Naive thymus-derived CD4-positive, alpha-beta T cell (primary cell): ENCODE measurements around the gene DDR1. TPM values are rescaled to one million over a fixed set of nuclear protein-coding genes. Genes with fewer than 3 reads are reported as not detected.

ENCODE experiments used
- ATAC-seq: fragments of 150-1000 bp; cut with Tn5 transposase; 2 replicates; pipeline ENCODE4 v1.10.0; 2021; ENCODE audit warnings: mild to moderate bottlenecking, moderate library complexity
- CTCF ChIA-PET: fragments of 350-600 bp; sonication (Branson Sonifier 250); formaldehyde crosslinking; loops from one replicate; lab custom pipeline; 2021; ENCODE audit warnings: antibody characterized with exemption; lab: Charles Lee
- POLR2A ChIA-PET: fragments of 350-600 bp; sonication (Branson Sonifier 250); formaldehyde crosslinking; loops from one replicate; lab custom pipeline; 2021; ENCODE audit warnings: antibody characterized with exemption, inconsistent platforms; lab: Charles Lee
- DNase-seq, 9 donors: peaks; one replicate each; pipeline versions ENCODE4 v3.0.0 to v3.0.0-alpha.2; 2020 to 2022; ENCODE audit warnings: mixed read lengths in 1 of 9
- H3K27ac ChIP-seq: one replicate; pipeline ENCODE4 v1.7.0; 2013; ENCODE audit warnings: mild to moderate bottlenecking, low read depth, low read length, moderate library complexity
- H3K27me3 ChIP-seq, 2 donors: one replicate each; pipeline ENCODE4 v1.7.0; 2013; ENCODE audit warnings: low read length in 2 of 2, mild to moderate bottlenecking in 2 of 2, moderate library complexity in 2 of 2; ENCODE audit not compliant: control insufficient read depth in 2 of 2, insufficient read depth in 2 of 2
- H3K36me3 ChIP-seq, 3 experiments: 1 replicate in 2 of 3; 2 replicates in 1 of 3; pipeline ENCODE4 v1.7.0; 2013; ENCODE audit warnings: low read length in 3 of 3, mild to moderate bottlenecking in 3 of 3, moderate library complexity in 1 of 3; ENCODE audit not compliant: insufficient read depth in 3 of 3, control insufficient read depth in 2 of 3
- H3K4me1 ChIP-seq, 2 donors: one replicate each; pipeline ENCODE4 v1.7.0; 2013; ENCODE audit warnings: low read length in 2 of 2, mild to moderate bottlenecking in 2 of 2, moderate library complexity in 1 of 2; ENCODE audit not compliant: control insufficient read depth in 2 of 2, insufficient read depth in 2 of 2
- H3K4me3 ChIP-seq: 2 replicates; pipeline ENCODE4 v1.7.0; 2013; ENCODE audit warnings: mild to moderate bottlenecking, low read length
- H3K9me3 ChIP-seq, 3 experiments: 1 replicate in 2 of 3; 2 replicates in 1 of 3; pipeline ENCODE4 v1.7.0; 2013; ENCODE audit warnings: low read length in 3 of 3; ENCODE audit not compliant: control insufficient read depth in 2 of 3
- H3K27ac Mint-ChIP-seq, 9 donors: one replicate each; pipeline ENCODE4 v1.8.0; 2020 to 2022; ENCODE audit warnings: mixed read lengths in 9 of 9, mild to moderate bottlenecking in 8 of 9, moderate library complexity in 5 of 9, inconsistent platforms in 2 of 9
- H3K27me3 Mint-ChIP-seq, 5 donors: one replicate each; pipeline ENCODE4 v1.8.0; 2021 to 2022; ENCODE audit warnings: mixed read lengths in 5 of 5, mild to moderate bottlenecking in 1 of 5
- H3K36me3 Mint-ChIP-seq, 5 donors: one replicate each; pipeline ENCODE4 v1.8.0; 2020 to 2022; ENCODE audit warnings: mixed read lengths in 5 of 5, mild to moderate bottlenecking in 3 of 5, inconsistent platforms in 1 of 5
- H3K4me1 Mint-ChIP-seq, 7 donors: one replicate each; pipeline ENCODE4 v1.8.0; 2020 to 2022; ENCODE audit warnings: mixed read lengths in 7 of 7, mild to moderate bottlenecking in 3 of 7, inconsistent platforms in 1 of 7
- H3K4me3 Mint-ChIP-seq, 10 donors: one replicate each; pipeline ENCODE4 v1.8.0; 2020 to 2022; ENCODE audit warnings: mild to moderate bottlenecking in 10 of 10, mixed read lengths in 10 of 10, moderate library complexity in 6 of 10, inconsistent platforms in 2 of 10
- H3K9me3 Mint-ChIP-seq, 11 donors: one replicate each; pipeline ENCODE4 v1.8.0; 2020 to 2022; ENCODE audit warnings: mixed read lengths in 11 of 11, mild to moderate bottlenecking in 4 of 11, inconsistent platforms in 1 of 11, moderate library complexity in 1 of 11
- intact Hi-C, 2 donors: fragments of 100-400 bp; cut with micrococcal nuclease; formaldehyde crosslinking; loops; one replicate each; pipeline ENCODE4 v1.15.1; 2023
- polyA plus RNA-seq, 2 donors: library from polyadenylated mRNA; unstranded; fragments of 300-500 nt; fragmentation: Illumina TruSeq; gene quantifications; one replicate each; pipeline ENCODE4 v1.2.3, GENCODE V29; 2021
- total RNA-seq, 6 experiments: library from RNA in 5 of 6; stranded (reverse) in 5 of 6; gene quantifications; 1 replicate in 5 of 6; 2 replicates in 1 of 6; pipeline ENCODE4 v1.2.3 and lab custom pipeline; 2021 to 2026

DDR1 gene
- total and polyA plus RNA-seq, 7 experiments from 2014 or later = 1.8 to 23.8 (median 17.3) TPM

DNA sequence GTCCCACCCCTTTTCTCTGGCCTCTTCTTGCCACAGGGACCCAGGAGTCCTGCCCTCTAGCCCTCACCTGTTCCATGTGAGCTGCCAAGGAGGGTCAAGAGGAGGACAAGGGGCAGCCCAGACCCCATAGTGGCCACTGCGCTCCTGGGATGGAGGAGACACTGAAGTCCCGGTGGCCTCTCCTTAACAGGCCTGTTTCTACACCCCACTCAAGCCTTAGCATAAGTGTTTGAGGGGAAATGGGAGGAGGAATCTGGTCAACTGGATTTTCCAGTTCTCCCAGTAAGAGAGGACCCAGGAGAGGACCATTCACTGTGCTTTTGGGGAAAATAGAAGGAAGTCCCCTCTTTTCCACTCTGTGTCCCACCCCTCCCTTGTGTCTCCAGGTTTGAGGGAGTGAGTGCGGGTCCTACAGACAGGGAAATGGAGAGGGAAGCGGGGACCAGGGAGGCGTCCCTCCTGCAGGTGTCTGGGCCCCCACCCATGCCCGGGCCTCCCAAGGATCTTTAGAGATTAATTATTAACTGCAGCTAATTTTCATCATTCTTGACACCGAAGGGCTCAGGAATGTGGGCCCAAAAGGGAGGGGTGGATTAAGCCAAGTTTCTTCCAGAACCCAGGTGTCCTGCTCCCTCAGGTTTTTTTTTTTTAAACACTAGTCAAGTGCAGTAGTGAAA is 47.8 kb downstream of the DDR1 start, which contains the start of gene SFTA2:
Gene SFTA2, minus strand, starts transcription at position 202 of the 677 bp plus-strand sequence. Its CDS starts 74 bp downstream, at position 128.
- POLR2A ChIA-PET = no interaction called here

DNA sequence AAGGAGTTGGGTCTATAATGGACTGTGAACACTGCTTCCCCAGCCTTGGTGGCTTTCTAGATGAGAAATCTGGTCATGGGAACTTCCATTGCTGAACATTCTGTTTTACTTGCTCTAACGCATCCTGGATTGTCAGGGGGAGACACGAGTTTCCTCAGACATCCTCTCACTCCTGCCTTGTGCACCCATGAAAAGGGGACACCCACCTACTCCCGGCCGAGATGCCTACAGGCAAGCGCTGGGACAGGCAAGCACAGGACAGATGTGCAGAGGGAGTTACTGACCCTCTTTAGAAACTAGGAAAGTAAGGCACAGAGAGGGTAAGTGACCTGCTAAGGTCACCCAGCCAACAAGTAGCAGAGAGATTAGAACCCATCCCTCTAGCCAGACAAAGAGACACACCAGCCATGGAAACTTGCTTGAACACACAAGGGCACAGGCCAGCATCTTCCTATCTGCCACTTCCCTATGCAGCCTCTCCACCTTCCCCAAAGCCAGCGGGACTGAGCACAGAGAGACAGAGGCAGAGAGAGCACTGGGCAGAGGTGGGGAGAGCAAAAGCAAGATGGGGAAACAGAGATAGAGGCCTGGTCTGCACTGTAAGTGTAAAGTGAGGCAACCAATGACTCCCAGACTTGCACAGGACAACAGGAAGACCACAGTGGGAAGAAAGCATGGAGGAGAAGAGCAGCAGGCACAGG is 48.5 kb downstream of the DDR1 start:
- Histone ChIP-seq H3K36me3 (no peaks in the 10 kb centered on the region), H3K27ac (no peak overlapping the region), H3K9me3 (peaks cover 0 to 7% (median 0%) of the 10 kb centered on the region in 3 experiments), H3K4me1 (no peaks in the 10 kb centered on the region), H3K27me3 (no peaks in the 10 kb centered on the region), H3K4me3 (no peak overlapping the region)
- intact Hi-C loops = no loop called here
- Mint-ChIP-seq H3K27me3 (peaks cover 0 to 17% (median 0%) of the 10 kb centered on the region in 5 donors), H3K9me3 (peaks cover 0 to 13% (median 4%) of the 10 kb centered on the region in 11 donors), H3K4me3 (no peak overlapping the region), H3K4me1 (peaks cover 0 to 7% (median 3%) of the 10 kb centered on the region in 7 donors), H3K27ac (no peak overlapping the region), H3K36me3 (peaks cover 0 to 9% (median 5%) of the 10 kb centered on the region in 5 donors)
- ChIA-PET CTCF (no interaction called here), POLR2A (no interaction called here)
- ATAC-seq (no peak), DNase-seq (no peak)

More for the DNA sequence above, 47.8 kb downstream of the DDR1 start, which contains the start of gene SFTA2:
- H3K4me1 Mint-ChIP-seq = peaks cover 0 to 7% (median 3%) of the 10 kb centered on the region in 7 donors
- Histone ChIP-seq H3K4me3 (no peak within 1 kb of the TSS), H3K36me3 (no peaks in the 10 kb centered on the region), H3K9me3 (peaks cover 0 to 7% (median 0%) of the 10 kb centered on the region in 3 experiments), H3K4me1 (no peaks in the 10 kb centered on the region), H3K27ac (no peak within 1 kb of the TSS), H3K27me3 (no peaks in the 10 kb centered on the region)
- peaks cover 0 to 14% (median 9%) of the 10 kb centered on the region in 5 donors for H3K36me3 Mint-ChIP-seq
- DNase-seq = no peak
- peaks cover 0 to 15% (median 0%) of the 10 kb centered on the region in 5 donors for H3K27me3 Mint-ChIP-seq
- no peak within 1 kb of the TSS for H3K4me3 Mint-ChIP-seq
- no peak for ATAC-seq
- CTCF ChIA-PET = no interaction called here
- H3K9me3 Mint-ChIP-seq = peaks cover 0 to 13% (median 4%) of the 10 kb centered on the region in 11 donors
- intact Hi-C loops = no loop called here
- peak within 1 kb of the TSS in 1 of 9 donors; percentile 32 for H3K27ac Mint-ChIP-seq

DNA sequence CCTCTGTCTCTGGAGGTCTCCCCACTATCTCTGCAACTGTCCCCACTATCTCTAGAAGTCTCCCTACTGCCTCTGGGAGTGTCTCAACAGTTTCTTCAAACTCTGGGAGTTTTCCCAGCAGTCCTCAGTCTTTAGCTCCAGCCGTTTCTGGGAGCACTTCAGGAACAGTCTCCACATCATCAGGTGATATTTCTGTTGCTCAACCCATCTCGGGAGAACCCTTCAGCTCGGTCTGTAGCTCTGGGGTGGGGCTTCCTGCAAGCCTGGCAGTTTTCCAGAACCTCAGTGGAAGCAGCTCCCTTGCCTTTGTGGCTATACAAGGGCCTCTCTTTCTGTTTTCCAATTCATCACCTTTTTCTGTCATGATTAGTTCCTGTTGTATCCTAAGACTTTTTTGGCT is 50.7 kb downstream of the DDR1 start:
- ChIA-PET CTCF (interaction anchor here (0.7 kb wide), 1 partner anchor 9 kb away, joined by 3 read pairs; no protein-coding TSS in a partner anchor), POLR2A (no interaction called here)
- peaks cover 6 to 25% (median 9%) of the 10 kb centered on the region in 5 donors for H3K27me3 Mint-ChIP-seq
- Histone ChIP-seq H3K4me1 (no peaks in the 10 kb centered on the region), H3K9me3 (no peaks in the 10 kb centered on the region), H3K27ac (no peak overlapping the region), H3K27me3 (no peaks in the 10 kb centered on the region), H3K4me3 (no peak overlapping the region), H3K36me3 (no peaks in the 10 kb centered on the region)
- no peak overlapping the region for H3K4me3 Mint-ChIP-seq
- DNase-seq (no peak), ATAC-seq (no peak)
- H3K9me3 Mint-ChIP-seq = no peaks in the 10 kb centered on the region
- no peak overlapping the region for H3K27ac Mint-ChIP-seq
- intact Hi-C loops = no loop called here
- peaks cover 0 to 7% (median 3%) of the 10 kb centered on the region in 7 donors for H3K4me1 Mint-ChIP-seq
- no peaks in the 10 kb centered on the region for H3K36me3 Mint-ChIP-seq

GRCh38 chr6:30937265-30937664 is 52.9 kb downstream of the DDR1 start:
- no peak for DNase-seq
- no peaks in the 10 kb centered on the region for H3K36me3 ChIP-seq
- no peak overlapping the region for H3K4me3 ChIP-seq
- intact Hi-C loops = no loop called here
- Mint-ChIP-seq H3K27ac (no peak overlapping the region), H3K27me3 (peaks cover 22 to 43% (median 29%) of the 10 kb centered on the region in 5 donors), H3K4me1 (peaks cover 0 to 7% (median 3%) of the 10 kb centered on the region in 7 donors), H3K36me3 (peaks cover 0 to 3% (median 0%) of the 10 kb centered on the region in 5 donors), H3K4me3 (no peak overlapping the region), H3K9me3 (peaks cover 0 to 1% (median 0%) of the 10 kb centered on the region in 11 donors)
- CTCF ChIA-PET = no interaction called here
- no peaks in the 10 kb centered on the region for H3K4me1 ChIP-seq
- POLR2A ChIA-PET = no interaction called here
- H3K9me3 ChIP-seq = no peaks in the 10 kb centered on the region
- H3K27ac ChIP-seq = no peak overlapping the region
- ATAC-seq = no peak
- no peaks in the 10 kb centered on the region for H3K27me3 ChIP-seq

DNA sequence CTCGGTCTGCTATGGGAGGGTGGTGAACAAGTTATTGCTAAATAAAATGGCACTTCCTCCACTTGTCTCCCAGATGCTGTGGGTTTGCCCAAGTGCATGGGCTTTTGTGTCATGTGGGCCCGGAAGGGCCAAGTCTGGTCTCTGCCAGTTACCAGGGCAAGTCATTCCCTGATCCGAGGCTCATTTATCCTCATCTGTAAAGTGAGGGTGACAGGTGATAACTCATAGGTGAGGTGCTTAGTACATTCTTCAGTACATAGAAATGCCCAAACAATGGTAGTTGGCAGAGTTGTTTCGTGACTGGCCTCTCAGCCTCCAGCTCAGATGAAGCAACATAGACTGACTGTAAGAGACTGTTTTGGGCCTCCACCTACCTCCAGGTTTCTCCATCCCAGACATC is 54.4 kb downstream of the DDR1 start:
- Histone ChIP-seq H3K4me1 (no peaks in the 10 kb centered on the region), H3K4me3 (no peak overlapping the region), H3K27me3 (peaks cover 0 to 5% of the 10 kb centered on the region in 2 donors), H3K36me3 (no peaks in the 10 kb centered on the region), H3K27ac (no peak overlapping the region), H3K9me3 (no peaks in the 10 kb centered on the region)
- no peak overlapping the region for H3K4me3 Mint-ChIP-seq
- peaks cover 0 to 1% (median 0%) of the 10 kb centered on the region in 11 donors for H3K9me3 Mint-ChIP-seq
- peaks cover 0 to 3% (median 0%) of the 10 kb centered on the region in 5 donors for H3K36me3 Mint-ChIP-seq
- intact Hi-C loops = no loop called here
- H3K27me3 Mint-ChIP-seq = peaks cover 35 to 56% (median 42%) of the 10 kb centered on the region in 5 donors
- peaks cover 0 to 11% (median 4%) of the 10 kb centered on the region in 7 donors for H3K4me1 Mint-ChIP-seq
- no peak overlapping the region for H3K27ac Mint-ChIP-seq
- DNase-seq = no peak
- ChIA-PET POLR2A (no interaction called here), CTCF (interaction anchor here (1.6 kb wide), 1 partner anchor 148 kb away, joined by 4 read pairs; no protein-coding TSS in a partner anchor)
- no peak for ATAC-seq

GRCh38 chr6:30939473-30939872 is 55.2 kb downstream of the DDR1 start:
- Histone ChIP-seq H3K27ac (no peak overlapping the region), H3K9me3 (no peaks in the 10 kb centered on the region), H3K27me3 (peaks cover 0 to 5% of the 10 kb centered on the region in 2 donors), H3K4me3 (no peak overlapping the region), H3K4me1 (no peaks in the 10 kb centered on the region), H3K36me3 (no peaks in the 10 kb centered on the region)
- Mint-ChIP-seq H3K27me3 (peaks cover 37 to 62% (median 44%) of the 10 kb centered on the region in 5 donors), H3K36me3 (peaks cover 0 to 3% (median 0%) of the 10 kb centered on the region in 5 donors), H3K4me1 (peaks cover 0 to 11% (median 4%) of the 10 kb centered on the region in 7 donors), H3K27ac (no peak overlapping the region), H3K9me3 (peaks cover 0 to 1% (median 0%) of the 10 kb centered on the region in 11 donors), H3K4me3 (no peak overlapping the region)
- ChIA-PET CTCF (no interaction called here), POLR2A (no interaction called here)
- DNase-seq = no peak
- ATAC-seq = no peak
- intact Hi-C loops = no loop called here
